HFF-Myc (cell line): ENCODE results near the gene CORO6.

ENCODE experiments used
- DNase-seq: peaks from one replicate; pipeline ENCODE4 v3.0.0-alpha.2; 2011; ENCODE audit warnings: low read depth; ENCODE audit errors: extremely low read depth
- H3K4me3 ChIP-seq: replicated peaks from 2 replicates; pipeline ENCODE4 v1.5.1; 2011; ENCODE audit warnings: low read depth, mild to moderate bottlenecking, control low read depth, low read length
- CTCF ChIP-seq: IDR thresholded peaks from 2 replicates; pipeline ENCODE4 v1.5.1; 2012; ENCODE audit warnings: mild to moderate bottlenecking, low read depth, low read length, control low read depth; ENCODE audit errors: missing control alignments

The CORO6 gene

GRCh38 chr17:29595943-29596774 is 26.6 kb downstream of the CORO6 start:
- DNase-seq, result no peak
- no peak overlapping the region for H3K4me3 ChIP-seq
- no peak for TF ChIP-seq CTCF

- no peak overlapping the region for H3K4me3 ChIP-seq
- no peak for TF ChIP-seq CTCF
- no peak for DNase-seq
Observed at GRCh38 chr17:29595107-29595942, 27.4 kb downstream of the CORO6 start.

- TF ChIP-seq CTCF, result no peak
- peak overlapping the region; percentile 59 for H3K4me3 ChIP-seq
- no peak for DNase-seq
Observed at GRCh38 chr17:29594519-29595090, 28.1 kb downstream of the CORO6 start.

- H3K4me3 ChIP-seq, result peak overlapping the region; percentile 59
- DNase-seq, result no peak
- peak; percentile 20 for TF ChIP-seq CTCF
Observed at GRCh38 chr17:29593591-29594518, 28.9 kb downstream of the CORO6 start.

GRCh38 chr17:29592850-29593551 is 29.7 kb downstream of the CORO6 start, which contains the start of gene ANKRD13B:
Gene ANKRD13B (plus strand): TSS chr17:29593132. CDS start chr17:29593622, 490 bp downstream.
- H3K4me3 ChIP-seq, result peak within 1 kb of the TSS; percentile 59
- TF ChIP-seq CTCF, result no peak
- no peak for DNase-seq
